Adrenal gland (tissue), 12 donors: ENCODE measurements around the gene SOHLH1. TPM values are rescaled to one million over a fixed set of nuclear protein-coding genes. Genes with fewer than 3 reads are reported as not detected.

Experiments used
- DNase-seq, 7 donors: peaks; one replicate each; pipeline ENCODE4 v3.0.0-alpha.2; 2019 to 2020
- H3K27ac ChIP-seq, 5 donors: fragments of 200-600 bp; sonication (generic) in 4 of 5; 1 replicate in 3 of 5; 2 replicates in 2 of 5; pipeline versions ENCODE4 v1.5.1 to v1.8.0; 2016 to 2020; ENCODE audit warnings: mild to moderate bottlenecking in 1 of 5
- H3K27me3 ChIP-seq: fragments of 200-600 bp; 2 replicates; pipeline ENCODE4 v1.8.0; 2021
- H3K36me3 ChIP-seq, 2 donors: fragments of 200-600 bp; replicated peaks in 1 of 2; 1 replicate in 1 of 2; 2 replicates in 1 of 2; pipeline versions ENCODE4 v1.5.1 to v1.8.0; 2018 to 2022
- H3K4me1 ChIP-seq, 2 donors: fragments of 200-600 bp; replicated peaks in 1 of 2; 1 replicate in 1 of 2; 2 replicates in 1 of 2; pipeline versions ENCODE4 v1.5.1 to v1.8.0; 2018 to 2021
- H3K4me3 ChIP-seq, 4 donors: fragments of 200-600 bp; sonication (generic) in 3 of 4; one replicate each; pipeline ENCODE4 v1.5.1; 2016 to 2018
- H3K9me3 ChIP-seq, 3 donors: fragments of 200-600 bp; sonication (generic) in 1 of 3; replicated peaks in 1 of 3; 1 replicate in 2 of 3; 2 replicates in 1 of 3; pipeline versions ENCODE4 v1.5.1 to v1.8.0; 2016 to 2021
- POLR2A ChIP-seq, 2 donors: fragments of 450-650 bp; IDR thresholded peaks; one replicate each; pipeline ENCODE4 v1.6.1; 2017; ENCODE audit warnings: antibody characterized with exemption in 2 of 2, mild to moderate bottlenecking in 2 of 2, moderate library complexity in 1 of 2
- WGBS, 4 donors: extraction: QIAGEN DNeasy Blood & Tissue Kit in 2 of 4; methylation state at CpG; one replicate each; pipeline versions ENCODE4 v1.1.5 to v1.1.7; 2013 to 2017; 5-methylcytosine and 5-hydroxymethylcytosine counted together
- intact Hi-C, 2 donors: fragments of 100-400 bp; cut with DNase I; formaldehyde crosslinking; loops; one replicate each; pipeline versions ENCODE4 v1.14.1 to v1.15.0; 2022 to 2023
- polyA plus RNA-seq, 3 donors: library from polyadenylated mRNA; stranded (reverse); fragments of 200-250 nt in 2 of 3; fragments of 350-450 nt in 1 of 3; fragmentation: Illumina TruSeq in 1 of 3; extraction: RNeasy Lipid Tissue Mini Kit (QIAGEN cat#74804) in 1 of 3; gene quantifications; one replicate each; pipeline ENCODE4 v1.2.3, GENCODE V29; 2013 to 2014
- total RNA-seq, 9 donors: library from RNA; depleted of rRNA in 4 of 9; stranded (reverse); fragments of >200 nt in 4 of 9; fragments of 120-200 nt in 1 of 9; fragmentation: NEBNext Ultra II Directional in 1 of 9; extraction: Animal tissue kit (Norgen Biotek cat#: 25700) in 1 of 9; gene quantifications; one replicate each; pipeline versions ENCODE4 v1.1.0 to v1.2.4, GENCODE V29; 2013 to 2023
- TF ChIP-seq, protein P1 (sequence below), 6 experiments: fragments of 450-650 bp in 4 of 6; fragments of 200-600 bp in 2 of 6; sonication (generic) in 1 of 6; IDR thresholded peaks; 1 replicate in 5 of 6; 2 replicates in 1 of 6; pipeline versions ENCODE4 v1.5.1 to v1.8.0; 2016 to 2021; ENCODE audit warnings: antibody characterized with exemption in 6 of 6, mild to moderate bottlenecking in 2 of 6, moderate library complexity in 1 of 6
- donor health status: healthy with polysubstance abuse.
- donor health status: Bipolar disorder and iron deficiency.
- donor health status: DM: yes; HTN: yes; CAD: no.
- donor health status: DM: no; HTN: no; CAD: no.
- donor health status: DM: no; HTN: no; CAD: no.
- donor health status: DM: yes; HTN: yes; CAD: no.

SOHLH1 gene
- total and polyA plus RNA-seq, 12 donors, result not detected

DNA sequence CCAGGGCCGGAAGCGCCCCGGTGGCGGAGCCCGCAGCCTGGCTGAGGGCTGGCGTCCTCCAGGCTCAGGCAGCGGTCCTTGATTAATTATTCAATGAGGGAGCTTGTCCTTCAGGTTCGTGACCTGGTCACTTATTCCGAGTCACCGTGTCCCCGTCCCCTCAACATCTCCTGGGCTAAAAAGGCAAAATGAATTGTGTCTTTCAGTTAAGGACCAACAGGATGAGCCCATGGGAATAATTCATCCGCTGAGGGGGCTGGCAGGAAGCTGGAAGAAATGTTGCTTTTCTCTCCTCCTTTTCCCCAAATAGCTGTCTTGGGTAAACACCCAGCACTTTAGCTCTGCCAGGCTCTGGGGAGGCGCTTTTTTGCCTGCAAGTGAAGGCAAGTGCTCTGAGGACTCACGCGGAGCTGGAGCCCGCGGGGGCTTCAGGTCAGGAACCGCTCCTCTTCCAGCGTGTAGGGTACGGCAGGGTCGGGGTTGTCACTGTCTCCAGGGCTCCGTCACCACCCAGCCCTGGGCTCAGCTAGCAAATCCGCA is 15.8 kb upstream of the SOHLH1 start:
- peaks cover 23% of the 10 kb centered on the region for H3K27me3 ChIP-seq
- no peak for DNase-seq
- 29 to 51% (median 41%) methylated on average over 11 to 23 of the region's 23 CpGs for WGBS, 4 donors
- H3K4me3 ChIP-seq, result no peak overlapping the region
- intact Hi-C loops, result no loop called here
- TF ChIP-seq POLR2A (IDR thresholded peaks at IDR 0.05), result no peak
- TF ChIP-seq, protein P1, sequence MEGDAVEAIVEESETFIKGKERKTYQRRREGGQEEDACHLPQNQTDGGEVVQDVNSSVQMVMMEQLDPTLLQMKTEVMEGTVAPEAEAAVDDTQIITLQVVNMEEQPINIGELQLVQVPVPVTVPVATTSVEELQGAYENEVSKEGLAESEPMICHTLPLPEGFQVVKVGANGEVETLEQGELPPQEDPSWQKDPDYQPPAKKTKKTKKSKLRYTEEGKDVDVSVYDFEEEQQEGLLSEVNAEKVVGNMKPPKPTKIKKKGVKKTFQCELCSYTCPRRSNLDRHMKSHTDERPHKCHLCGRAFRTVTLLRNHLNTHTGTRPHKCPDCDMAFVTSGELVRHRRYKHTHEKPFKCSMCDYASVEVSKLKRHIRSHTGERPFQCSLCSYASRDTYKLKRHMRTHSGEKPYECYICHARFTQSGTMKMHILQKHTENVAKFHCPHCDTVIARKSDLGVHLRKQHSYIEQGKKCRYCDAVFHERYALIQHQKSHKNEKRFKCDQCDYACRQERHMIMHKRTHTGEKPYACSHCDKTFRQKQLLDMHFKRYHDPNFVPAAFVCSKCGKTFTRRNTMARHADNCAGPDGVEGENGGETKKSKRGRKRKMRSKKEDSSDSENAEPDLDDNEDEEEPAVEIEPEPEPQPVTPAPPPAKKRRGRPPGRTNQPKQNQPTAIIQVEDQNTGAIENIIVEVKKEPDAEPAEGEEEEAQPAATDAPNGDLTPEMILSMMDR (IDR thresholded peaks at IDR 0.05), result no peak
- no peaks in the 10 kb centered on the region for H3K4me1 ChIP-seq
- no peak overlapping the region for H3K27ac ChIP-seq
- H3K9me3 ChIP-seq, result no peaks in the 10 kb centered on the region
- no peaks in the 10 kb centered on the region for H3K36me3 ChIP-seq

DNA sequence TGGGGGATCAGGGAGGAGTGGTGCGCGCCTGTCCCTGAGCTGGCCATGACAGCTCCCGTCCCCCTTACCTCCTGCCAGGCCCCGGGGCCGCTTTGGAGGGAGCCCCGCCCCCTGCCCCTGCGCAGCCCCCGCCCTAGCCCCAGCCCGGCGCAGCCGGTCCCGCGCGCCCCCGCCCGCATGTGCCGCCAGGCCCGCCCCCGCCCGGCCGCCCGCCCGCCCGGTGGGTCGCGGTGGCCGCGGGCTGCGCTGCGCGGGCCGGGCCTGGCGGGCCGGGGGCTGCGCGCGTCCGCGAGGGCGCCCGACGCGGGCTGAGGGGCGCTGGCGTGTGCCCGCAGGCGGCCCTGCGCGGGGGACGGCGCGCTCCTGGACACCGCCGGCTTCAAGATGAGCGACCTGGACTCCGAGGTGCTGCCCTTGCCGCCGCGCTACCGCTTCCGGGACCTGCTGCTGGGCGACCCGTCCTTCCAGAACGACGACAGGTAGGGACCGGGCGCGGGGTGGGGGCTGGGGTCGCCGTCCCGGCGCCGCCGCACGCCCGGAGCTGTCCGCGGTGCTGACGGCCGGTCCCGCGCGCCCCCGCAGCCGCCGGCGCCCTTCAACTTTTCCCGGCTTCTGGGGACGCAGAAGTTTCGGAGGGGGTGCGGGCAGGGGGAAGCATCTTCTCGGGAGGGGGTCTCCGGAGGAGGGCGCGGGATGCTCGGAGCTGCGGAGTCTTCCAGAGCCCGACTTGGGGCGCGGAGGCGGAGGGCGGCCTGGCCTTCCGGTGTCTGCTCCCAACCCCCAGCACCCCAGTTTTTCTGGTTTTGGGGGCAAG is 15.2 kb upstream of the SOHLH1 start:
- peak in 1 of 7 donors; percentile 19 for DNase-seq
- no peaks in the 10 kb centered on the region for H3K36me3 ChIP-seq
- H3K27ac ChIP-seq, result no peak overlapping the region
- H3K4me3 ChIP-seq, result no peak overlapping the region
- WGBS, 4 donors, result 2 to 7% (median 3%) methylated on average over 25 to 99 of the region's 103 CpGs; no CpG with 5 or more reads in 1 of the 4 donors
- TF ChIP-seq POLR2A (IDR thresholded peaks at IDR 0.05), result no peak
- H3K9me3 ChIP-seq, result no peaks in the 10 kb centered on the region
- intact Hi-C loops, result no loop called here
- H3K4me1 ChIP-seq, result no peaks in the 10 kb centered on the region
- peaks cover 23% of the 10 kb centered on the region for H3K27me3 ChIP-seq

DNA sequence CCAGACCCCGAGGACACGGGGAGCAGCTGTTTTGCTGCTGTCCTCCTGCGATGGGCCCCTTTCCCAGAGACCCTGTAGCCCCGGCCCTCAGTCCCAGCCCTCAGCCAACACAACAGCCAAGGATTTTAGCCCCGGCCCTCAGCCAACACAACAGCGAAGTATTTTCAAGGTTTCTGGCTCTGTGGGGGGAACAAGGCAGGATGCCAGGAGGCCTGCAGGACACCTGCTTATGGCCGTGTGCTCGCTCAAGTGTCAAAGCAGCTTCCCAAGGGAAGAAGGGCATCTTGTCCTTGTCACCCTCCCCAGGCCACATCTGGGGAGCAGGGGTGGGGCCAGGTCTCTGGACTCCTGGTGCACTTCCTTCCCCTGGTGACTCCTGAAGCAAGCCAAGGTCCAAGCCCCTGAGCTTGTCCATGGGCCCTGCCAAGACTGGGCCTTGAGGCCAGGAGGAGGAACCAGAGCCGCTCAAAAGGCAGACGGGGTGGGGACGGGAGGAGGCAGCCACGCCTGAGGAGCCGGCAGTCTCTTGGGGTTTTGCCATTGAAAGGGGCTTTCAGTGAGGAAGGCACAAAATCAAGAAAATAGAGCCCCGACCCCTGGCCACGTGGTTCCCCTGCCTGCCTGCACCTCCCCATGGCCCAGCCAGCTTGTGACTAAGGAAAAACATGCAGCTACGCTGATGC is 13.5 kb upstream of the SOHLH1 start:
- intact Hi-C loops, result no loop called here
- H3K4me1 ChIP-seq, result no peaks in the 10 kb centered on the region
- 28 to 37% (median 32%) methylated on average over 6 to 16 of the region's 16 CpGs for WGBS, 4 donors
- no peak overlapping the region for H3K4me3 ChIP-seq
- H3K27ac ChIP-seq, result no peak overlapping the region
- no peak for DNase-seq
- peaks cover 23% of the 10 kb centered on the region for H3K27me3 ChIP-seq
- no peaks in the 10 kb centered on the region for H3K9me3 ChIP-seq
- no peaks in the 10 kb centered on the region for H3K36me3 ChIP-seq
- no peak for TF ChIP-seq POLR2A (IDR thresholded peaks at IDR 0.05)
- TF ChIP-seq, protein P1 (IDR thresholded peaks at IDR 0.05), result no peak

DNA sequence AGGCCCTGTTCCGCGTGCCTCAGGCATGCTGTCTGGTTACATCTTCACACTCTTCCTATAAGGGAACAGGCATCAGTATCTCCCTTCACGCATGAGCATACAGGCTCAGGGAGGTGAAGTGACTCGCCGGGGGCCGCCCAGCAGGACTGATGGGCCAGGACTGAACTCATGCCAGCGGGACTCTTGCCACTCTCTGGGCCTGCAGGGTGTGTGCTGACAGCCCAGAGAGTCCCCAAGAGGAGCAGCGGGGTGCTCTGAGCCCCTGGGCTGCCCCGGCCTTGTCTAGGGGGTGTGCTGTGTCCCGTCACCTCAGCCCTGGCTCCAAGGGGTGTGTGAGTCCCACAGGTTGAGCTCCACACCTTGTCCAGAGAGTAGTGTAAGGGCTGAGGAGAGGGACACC is 12.6 kb upstream of the SOHLH1 start:
- Histone ChIP-seq H3K27me3 (peaks cover 17% of the 10 kb centered on the region), H3K9me3 (no peaks in the 10 kb centered on the region), H3K4me3 (no peak overlapping the region), H3K4me1 (no peaks in the 10 kb centered on the region), H3K27ac (no peak overlapping the region), H3K36me3 (no peaks in the 10 kb centered on the region)
- WGBS, 4 donors, result 77 to 95% (median 87%) methylated on average over 3 to 10 of the region's 10 CpGs
- intact Hi-C loops, result no loop called here
- TF ChIP-seq, protein P1 (IDR thresholded peaks at IDR 0.05), result no peak
- TF ChIP-seq POLR2A (IDR thresholded peaks at IDR 0.05), result no peak
- DNase-seq, result no peak
